PC-9 (cell line): ENCODE results near the gene CC2D2A. TPM values are rescaled to one million over a fixed set of nuclear protein-coding genes. Genes with fewer than 3 reads are reported as not detected.

Experiments
- BruUV-seq: library from RNA; stranded (reverse); fragments of 400-500 nt; replicated peaks from 2 replicates; lab custom pipeline; 2021; lab: Mats Ljungman, UMichigan
- CTCF ChIA-PET: fragments of 300-600 bp; sonication (Branson Sonifier 250); formaldehyde crosslinking; loops from one replicate; lab custom pipeline; 2022; ENCODE audit warnings: antibody characterized with exemption; lab: Charles Lee
- POLR2A ChIA-PET: fragments of 300-600 bp; sonication (Branson Sonifier 250); formaldehyde crosslinking; loops from one replicate; lab custom pipeline; 2022; ENCODE audit warnings: antibody characterized with exemption; ENCODE audit not compliant: unreplicated experiment; lab: Charles Lee
- DNase-seq, 2 experiments: peaks; one replicate each; pipeline versions ENCODE4 v3.0.0 to v3.0.0-alpha.2; 2015 to 2022; ENCODE audit warnings: mixed read lengths in 1 of 2
- H2AFZ ChIP-seq: fragments of 200-600 bp; sonication (generic); 2 replicates; pipeline ENCODE4 v1.8.1; 2017; ENCODE audit warnings: antibody characterized with exemption
- H3F3A ChIP-seq: fragments of 200-600 bp; sonication (generic); 2 replicates; pipeline ENCODE4 v1.8.1; 2017; ENCODE audit warnings: antibody characterized with exemption, mild to moderate bottlenecking, low read depth; ENCODE audit not compliant: insufficient read depth
- H3K27ac ChIP-seq: fragments of 200-600 bp; sonication (generic); 2 replicates; pipeline ENCODE4 v1.6.1; 2016; ENCODE audit warnings: mixed run types
- H3K27me3 ChIP-seq: fragments of 200-600 bp; sonication (generic); 2 replicates; pipeline ENCODE4 v1.6.1; 2016; ENCODE audit warnings: low read depth, mixed run types; ENCODE audit not compliant: insufficient read depth
- H3K36me3 ChIP-seq: fragments of 200-600 bp; sonication (generic); 2 replicates; pipeline ENCODE4 v1.6.1; 2016; ENCODE audit warnings: low read depth, mixed run types
- H3K4me1 ChIP-seq: fragments of 200-600 bp; sonication (generic); replicated peaks from 2 replicates; pipeline ENCODE4 v1.6.1; 2016; ENCODE audit warnings: mixed run types; ENCODE audit not compliant: insufficient read depth
- H3K4me2 ChIP-seq: fragments of 200-600 bp; sonication (generic); 2 replicates; pipeline ENCODE4 v1.6.1; 2017; ENCODE audit warnings: mixed run types
- H3K4me3 ChIP-seq: fragments of 200-600 bp; sonication (generic); 2 replicates; pipeline ENCODE4 v1.6.1; 2016; ENCODE audit warnings: mixed run types
- H3K79me2 ChIP-seq: fragments of 200-600 bp; sonication (generic); 2 replicates; pipeline ENCODE4 v1.6.1; 2017; ENCODE audit warnings: low read depth, mixed run types
- H3K9me2 ChIP-seq: fragments of 200-600 bp; sonication (generic); 2 replicates; pipeline ENCODE4 v1.8.1; 2017; ENCODE audit warnings: mild to moderate bottlenecking; ENCODE audit not compliant: insufficient read depth
- H3K9me3 ChIP-seq: fragments of 200-600 bp; sonication (generic); 2 replicates; pipeline ENCODE4 v1.8.1; 2016; ENCODE audit warnings: low read depth; ENCODE audit not compliant: insufficient read depth
- H4K20me1 ChIP-seq: fragments of 200-600 bp; sonication (generic); 2 replicates; pipeline ENCODE4 v1.8.1; 2017; ENCODE audit not compliant: insufficient read depth
- EZH2 ChIP-seq: fragments of 200-600 bp; sonication (generic); IDR thresholded peaks from 2 replicates; pipeline ENCODE4 v1.8.0; 2017; ENCODE audit warnings: antibody characterized with exemption, low read depth
- intact Hi-C: fragments of 100-400 bp; cut with micrococcal nuclease; formaldehyde crosslinking; loops from one replicate; pipeline ENCODE4 v1.10.0; 2022; ENCODE audit not compliant: unreplicated experiment
- total RNA-seq: library from RNA; stranded (reverse); gene quantifications from 2 replicates; pipeline ENCODE4 v1.2.3, GENCODE V29; 2021
- TF ChIP-seq, protein P1 (sequence below): fragments of 200-600 bp; sonication (generic); conservative IDR thresholded peaks from 2 replicates; pipeline ENCODE4 v1.6.1; 2017; ENCODE audit warnings: mixed run types, antibody characterized with exemption, mild to moderate bottlenecking, moderate library complexity

CC2D2A gene
- total RNA-seq, 1 experiment from 2014 or later = 6.9 TPM

DNA sequence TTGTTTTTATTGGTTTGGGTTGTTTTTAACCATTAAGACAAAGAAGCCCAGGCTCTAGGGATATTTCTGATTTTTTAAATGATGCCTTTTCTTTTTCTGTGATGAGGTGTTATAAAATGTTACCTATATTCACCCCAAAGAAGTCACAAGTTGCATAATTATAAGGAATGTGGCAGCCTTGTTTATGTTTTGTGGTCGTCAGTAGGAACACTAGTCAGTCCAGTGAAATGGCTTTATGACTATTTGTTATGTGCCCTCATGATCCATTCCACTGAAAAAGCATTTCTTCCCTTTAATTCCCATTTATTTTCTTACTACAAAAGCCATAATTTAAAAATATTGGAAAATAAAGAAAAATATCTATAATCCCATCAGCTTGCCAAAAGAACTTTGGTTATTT, 34.4 kb downstream of the CC2D2A start:
- intact Hi-C loops = no loop called here
- H4K20me1 ChIP-seq = no peaks in the 10 kb centered on the region
- ChIA-PET POLR2A (no interaction called here), CTCF (no interaction called here)
- H3K4me1 ChIP-seq = no peaks in the 10 kb centered on the region
- no peaks in the 10 kb centered on the region for H3K9me2 ChIP-seq
- H3K9me3 ChIP-seq = no peaks in the 10 kb centered on the region
- no peaks in the 10 kb centered on the region for H3K79me2 ChIP-seq
- no peak overlapping the region for H3K4me2 ChIP-seq
- no peak for DNase-seq
- H3K4me3 ChIP-seq = no peak overlapping the region
- H2AFZ ChIP-seq = no peak overlapping the region
- TF ChIP-seq, protein P1, sequence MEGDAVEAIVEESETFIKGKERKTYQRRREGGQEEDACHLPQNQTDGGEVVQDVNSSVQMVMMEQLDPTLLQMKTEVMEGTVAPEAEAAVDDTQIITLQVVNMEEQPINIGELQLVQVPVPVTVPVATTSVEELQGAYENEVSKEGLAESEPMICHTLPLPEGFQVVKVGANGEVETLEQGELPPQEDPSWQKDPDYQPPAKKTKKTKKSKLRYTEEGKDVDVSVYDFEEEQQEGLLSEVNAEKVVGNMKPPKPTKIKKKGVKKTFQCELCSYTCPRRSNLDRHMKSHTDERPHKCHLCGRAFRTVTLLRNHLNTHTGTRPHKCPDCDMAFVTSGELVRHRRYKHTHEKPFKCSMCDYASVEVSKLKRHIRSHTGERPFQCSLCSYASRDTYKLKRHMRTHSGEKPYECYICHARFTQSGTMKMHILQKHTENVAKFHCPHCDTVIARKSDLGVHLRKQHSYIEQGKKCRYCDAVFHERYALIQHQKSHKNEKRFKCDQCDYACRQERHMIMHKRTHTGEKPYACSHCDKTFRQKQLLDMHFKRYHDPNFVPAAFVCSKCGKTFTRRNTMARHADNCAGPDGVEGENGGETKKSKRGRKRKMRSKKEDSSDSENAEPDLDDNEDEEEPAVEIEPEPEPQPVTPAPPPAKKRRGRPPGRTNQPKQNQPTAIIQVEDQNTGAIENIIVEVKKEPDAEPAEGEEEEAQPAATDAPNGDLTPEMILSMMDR = no peak
- TF ChIP-seq EZH2 = no peak
- BruUV-seq = no TSS peak
- H3F3A ChIP-seq = no peaks in the 10 kb centered on the region
- H3K36me3 ChIP-seq = no peaks in the 10 kb centered on the region
- no peaks in the 10 kb centered on the region for H3K27me3 ChIP-seq
- H3K27ac ChIP-seq = no peak overlapping the region

DNA sequence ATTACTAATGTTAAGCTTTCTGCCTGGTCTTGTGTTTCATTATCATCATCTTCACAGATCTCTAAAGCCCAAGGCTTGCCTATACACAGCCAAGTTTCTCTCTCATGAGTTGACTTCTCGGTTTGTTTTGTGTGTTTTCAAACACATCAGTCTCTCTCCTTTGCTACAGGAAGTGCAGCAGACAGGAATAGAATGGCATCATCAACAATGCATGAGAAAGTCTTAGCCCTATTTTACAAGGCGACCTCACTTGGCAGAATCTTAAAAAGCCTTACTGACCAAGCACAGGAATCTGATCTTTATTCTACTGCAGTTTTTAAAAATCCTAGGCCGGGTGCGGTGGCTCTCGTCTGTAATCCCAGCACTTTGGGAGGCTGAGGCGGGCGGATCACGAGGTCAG, 36.8 kb downstream of the CC2D2A start:
- no peak overlapping the region for H2AFZ ChIP-seq
- BruUV-seq = no TSS peak
- CTCF ChIA-PET = no interaction called here

DNA sequence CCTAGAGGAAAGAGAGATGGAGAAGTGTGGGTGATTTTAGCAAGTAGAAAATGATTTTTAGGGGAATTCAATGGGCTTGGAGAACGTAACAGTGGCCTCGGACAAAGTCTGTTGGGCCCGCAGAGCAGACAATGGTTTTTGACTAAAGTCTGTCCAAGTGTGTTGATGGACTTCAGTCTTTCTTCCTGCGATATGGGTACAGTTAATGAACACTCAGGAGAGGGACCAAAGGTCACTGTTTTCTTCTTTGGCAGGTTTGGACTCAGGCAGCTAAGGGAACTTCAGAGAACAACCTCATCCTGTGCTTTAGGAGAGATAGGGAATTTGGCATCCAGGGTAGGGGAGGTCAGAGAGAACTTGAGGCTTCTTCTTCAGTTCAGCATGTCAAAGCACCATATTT, 38.0 kb downstream of the CC2D2A start:
- ChIA-PET CTCF (no interaction called here), POLR2A (no interaction called here)
- H3K27me3 ChIP-seq = no peaks in the 10 kb centered on the region
- no peaks in the 10 kb centered on the region for H4K20me1 ChIP-seq
- H3K4me3 ChIP-seq = no peak overlapping the region
- H3K4me1 ChIP-seq = no peaks in the 10 kb centered on the region
- no peaks in the 10 kb centered on the region for H3K9me2 ChIP-seq
- H3K36me3 ChIP-seq = no peaks in the 10 kb centered on the region
- intact Hi-C loops = no loop called here
- H2AFZ ChIP-seq = no peak overlapping the region
- H3K9me3 ChIP-seq = no peaks in the 10 kb centered on the region
- H3K79me2 ChIP-seq = no peaks in the 10 kb centered on the region
- no peak for DNase-seq
- no peak for TF ChIP-seq EZH2
- TF ChIP-seq, protein P1 = no peak
- H3K4me2 ChIP-seq = no peak overlapping the region
- H3K27ac ChIP-seq = no peak overlapping the region
- BruUV-seq = no TSS peak
- H3F3A ChIP-seq = no peaks in the 10 kb centered on the region

More for the DNA sequence above, 36.8 kb downstream of the CC2D2A start:
- Histone ChIP-seq H3K9me2 (no peaks in the 10 kb centered on the region), H3F3A (no peaks in the 10 kb centered on the region), H3K4me3 (no peak overlapping the region), H3K79me2 (no peaks in the 10 kb centered on the region), H3K27me3 (no peaks in the 10 kb centered on the region), H3K4me1 (no peaks in the 10 kb centered on the region), H3K4me2 (no peak overlapping the region), H3K36me3 (no peaks in the 10 kb centered on the region), H3K27ac (no peak overlapping the region), H3K9me3 (no peaks in the 10 kb centered on the region), H4K20me1 (no peaks in the 10 kb centered on the region)
- DNase-seq = no peak
- intact Hi-C loops = no loop called here
- TF ChIP-seq, protein P1 = no peak
- no peak for TF ChIP-seq EZH2
- POLR2A ChIA-PET = no interaction called here
